Putamen (tissue), 1 donor: ENCODE measurements around the gene LCE1A.
A peak's percentile ranks its signal among the peaks of the same experiment; 100 is the strongest.

ENCODE experiments used
- DNase-seq: peaks from one replicate; pipeline ENCODE4 v3.0.0-alpha.2; 2016; ENCODE audit warnings: low spot score

Gene LCE1A

GRCh38 chr1:152827173-152827572, at the start of gene LCE1A:
TSS of gene LCE1A (plus strand) at chr1:152827473. CDS start at chr1:152827473, 0 bp downstream.
- no peak for DNase-seq

- no peak for DNase-seq
Observed at GRCh38 chr1:152777510-152778137, 49.6 kb upstream of the LCE1A start.

- no peak for DNase-seq
Observed at GRCh38 chr1:152783095-152783494, 44.2 kb upstream of the LCE1A start.

GRCh38 chr1:152786077-152786476, 41.2 kb upstream of the LCE1A start, which contains the start of gene LCE1E:
TSS of gene LCE1E (plus strand) at chr1:152786257. CDS start at chr1:152787300, 1,043 bp downstream.
- no peak for DNase-seq

GRCh38 chr1:152795686-152796085, 31.6 kb upstream of the LCE1A start:
- DNase-seq = no peak

- DNase-seq = no peak
Observed at GRCh38 chr1:152796421-152796820, 30.9 kb upstream of the LCE1A start, which contains the start of gene LCE1D. TSS of gene LCE1D (plus strand) at chr1:152796721. CDS start at chr1:152797795, 1,074 bp downstream.

- no peak for DNase-seq
Observed at GRCh38 chr1:152801333-152801732, 25.9 kb upstream of the LCE1A start.

- DNase-seq = no peak
Observed at GRCh38 chr1:152806576-152806975, 20.7 kb upstream of the LCE1A start, which contains the start of gene LCE1C. TSS of gene LCE1C (minus strand) at chr1:152806651. CDS start at chr1:152805478, 1,173 bp downstream.

GRCh38 chr1:152811050-152811449, 16.2 kb upstream of the LCE1A start:
- no peak for DNase-seq

- DNase-seq = no peak
Observed at GRCh38 chr1:152811671-152812070, 15.6 kb upstream of the LCE1A start, which contains the start of gene LCE1B. TSS of gene LCE1B (plus strand) at chr1:152811971. CDS start at chr1:152812447, 476 bp downstream.

GRCh38 chr1:152817309-152817708, 10.0 kb upstream of the LCE1A start:
- DNase-seq = no peak

GRCh38 chr1:152823294-152823693, 4.0 kb upstream of the LCE1A start:
- DNase-seq = no peak

- DNase-seq = no peak
Observed at GRCh38 chr1:152824964-152825363, 2.3 kb upstream of the LCE1A start.

- DNase-seq = no peak
Observed at GRCh38 chr1:152836870-152837269, 9.6 kb downstream of the LCE1A start.

GRCh38 chr1:152842556-152842955, 15.3 kb downstream of the LCE1A start, which contains the start of gene LCE6A:
TSS of gene LCE6A (plus strand) at chr1:152842856. CDS start at chr1:152843521, 665 bp downstream.
- no peak for DNase-seq

GRCh38 chr1:152855661-152856060, 28.4 kb downstream of the LCE1A start:
- DNase-seq = no peak

- DNase-seq = no peak
Observed at GRCh38 chr1:152858062-152858461, 30.8 kb downstream of the LCE1A start.

- DNase-seq = no peak
Observed at GRCh38 chr1:152859696-152860095, 32.4 kb downstream of the LCE1A start, which contains the start of gene LCE7A. TSS of gene LCE7A (plus strand) at chr1:152859996. CDS start at chr1:152860698, 702 bp downstream.

GRCh38 chr1:152860129-152860528, 32.9 kb downstream of the LCE1A start:
- no peak for DNase-seq

- no peak for DNase-seq
Observed at GRCh38 chr1:152861374-152861773, 34.1 kb downstream of the LCE1A start.

- DNase-seq = no peak
Observed at GRCh38 chr1:152864443-152864842, 37.2 kb downstream of the LCE1A start.

- no peak for DNase-seq
Observed at GRCh38 chr1:152866321-152866720, 39.0 kb downstream of the LCE1A start.

- DNase-seq = peak; percentile 50
Observed at GRCh38 chr1:152869808-152870419, 42.6 kb downstream of the LCE1A start.
